H1 (cell line): ENCODE measurements around the gene UGGT1. TPM values are rescaled to one million over a fixed set of nuclear protein-coding genes. Genes with fewer than 3 reads are reported as not detected.
A peak's percentile ranks its signal among the peaks of the same experiment; 100 is the strongest.

Experiments used
- CTCF ChIA-PET: fragments of 300-600 bp; sonication (Branson Sonifier 250); formaldehyde crosslinking; loops from one replicate; lab custom pipeline; 2021; ENCODE audit not compliant: partially characterized antibody; lab: Charles Lee
- POLR2A ChIA-PET: fragments of 300-600 bp; sonication (Branson Sonifier 250); formaldehyde crosslinking; loops from one replicate; lab custom pipeline; 2021; ENCODE audit warnings: inconsistent platforms; ENCODE audit not compliant: partially characterized antibody; lab: Charles Lee
- DNase-seq, 2 experiments: peaks; one replicate each; pipeline versions ENCODE4 v3.0.0 to v3.0.0-alpha.2; 2010 to 2022; ENCODE audit warnings: low spot score in 2 of 2, low read depth in 1 of 2, mixed read lengths in 1 of 2
- FAIRE-seq: peaks from 2 replicates; lab custom pipeline; 2011; peaks lifted over from hg19 to GRCh38; lab: Jason Lieb, UNC
- H2AFZ ChIP-seq: 2 replicates; pipeline ENCODE4 v1.8.1; 2012; ENCODE audit warnings: low read length, inconsistent platforms
- H2AK5ac ChIP-seq: 2 replicates; pipeline ENCODE4 v1.6.1; 2013; ENCODE audit warnings: low read depth, low read length
- H2BK120ac ChIP-seq: replicated peaks from 2 replicates; pipeline ENCODE3; 2013; ENCODE audit warnings: low read depth, low read length, inconsistent platforms
- H2BK12ac ChIP-seq: 2 replicates; pipeline ENCODE4 v1.6.1; 2013; ENCODE audit warnings: low read depth, low read length
- H2BK15ac ChIP-seq: 2 replicates; pipeline ENCODE4 v1.6.1; 2013; ENCODE audit warnings: low read length
- H2BK20ac ChIP-seq: 2 replicates; pipeline ENCODE4 v1.6.1; 2013; ENCODE audit warnings: low read length
- H2BK5ac ChIP-seq: 2 replicates; pipeline ENCODE4 v1.6.1; 2013; ENCODE audit warnings: low read depth, low read length
- H3K14ac ChIP-seq: 2 replicates; pipeline ENCODE4 v1.6.1; 2013; ENCODE audit warnings: inconsistent platforms; ENCODE audit not compliant: insufficient read length
- H3K18ac ChIP-seq: 2 replicates; pipeline ENCODE4 v1.6.1; 2013; ENCODE audit warnings: low read length; ENCODE audit errors: extremely low read depth
- H3K23ac ChIP-seq: 2 replicates; pipeline ENCODE4 v1.6.1; 2013; ENCODE audit warnings: inconsistent platforms; ENCODE audit not compliant: insufficient read length
- H3K23me2 ChIP-seq: 2 replicates; pipeline ENCODE4 v1.6.1; 2013; ENCODE audit warnings: low read depth, low read length
- H3K27ac ChIP-seq: 2 replicates; pipeline ENCODE4 v1.6.1; 2011; ENCODE audit warnings: low read depth, low read length, inconsistent platforms
- H3K27me3 ChIP-seq, 4 experiments: replicated peaks in 1 of 4; 1 replicate in 1 of 4; 2 replicates in 3 of 4; pipeline versions ENCODE4 v1.6.1 to v1.8.1; 2011 to 2013; ENCODE audit warnings: low read length in 3 of 4, mild to moderate bottlenecking in 3 of 4, inconsistent platforms in 2 of 4, mixed read lengths in 2 of 4, moderate library complexity in 1 of 4; ENCODE audit not compliant: control insufficient read depth in 3 of 4, insufficient read depth in 3 of 4; ENCODE audit errors: extremely low read depth in 1 of 4
- H3K36me3 ChIP-seq, 4 experiments: 2 replicates each; pipeline versions ENCODE4 v1.6.1 to v1.8.1; 2011 to 2013; ENCODE audit warnings: mild to moderate bottlenecking in 4 of 4, low read length in 3 of 4, moderate library complexity in 2 of 4, control low read depth in 1 of 4, inconsistent platforms in 1 of 4; ENCODE audit not compliant: insufficient read depth in 4 of 4, control insufficient read depth in 2 of 4
- H3K4ac ChIP-seq: replicated peaks from 2 replicates; pipeline ENCODE3; 2013; ENCODE audit warnings: low read length, low read depth, mixed read lengths, inconsistent platforms; ENCODE audit not compliant: insufficient read length
- H3K4me1 ChIP-seq, 4 experiments: replicated peaks in 1 of 4; 1 replicate in 1 of 4; 2 replicates in 3 of 4; pipeline versions ENCODE4 v1.6.1 to v1.8.1; 2011 to 2013; ENCODE audit warnings: low read length in 3 of 4, inconsistent platforms in 2 of 4, mixed read lengths in 1 of 4; ENCODE audit not compliant: insufficient read depth in 4 of 4, control insufficient read depth in 3 of 4
- H3K4me2 ChIP-seq, 2 experiments: 2 replicates each; pipeline versions ENCODE4 v1.6.1 to v1.8.1; 2011 to 2013; ENCODE audit warnings: low read depth in 2 of 2, low read length in 2 of 2, control low read depth in 1 of 2, inconsistent platforms in 1 of 2, mild to moderate bottlenecking in 1 of 2; ENCODE audit not compliant: insufficient read depth in 1 of 2
- H3K4me3 ChIP-seq, 4 experiments: fragments of 200-600, 300-600 bp in 1 of 4; sonication (generic), shearing (Covaris generic), sonication (Bioruptor Twin) in 1 of 4; 2 replicates each; pipeline versions ENCODE4 v1.5.1 to v1.8.1; 2011 to 2016; ENCODE audit warnings: low read length in 4 of 4, low read depth in 3 of 4, control low read depth in 2 of 4, inconsistent platforms in 2 of 4, mild to moderate bottlenecking in 2 of 4, mixed read lengths in 1 of 4, moderate library complexity in 1 of 4; ENCODE audit not compliant: insufficient read depth in 2 of 4; ENCODE audit errors: extremely low read depth in 1 of 4
- H3K56ac ChIP-seq: replicated peaks from 2 replicates; pipeline ENCODE3; 2013; ENCODE audit warnings: low read depth, mild to moderate bottlenecking, mixed read lengths, low read length, inconsistent platforms; ENCODE audit not compliant: insufficient read length
- H3K79me1 ChIP-seq: 2 replicates; pipeline ENCODE4 v1.6.1; 2013; ENCODE audit warnings: low read depth, low read length, control low read depth
- H3K79me2 ChIP-seq, 2 experiments: 2 replicates each; pipeline versions ENCODE4 v1.6.1 to v1.8.1; 2012 to 2013; ENCODE audit warnings: low read length in 2 of 2, mild to moderate bottlenecking in 2 of 2, inconsistent platforms in 1 of 2; ENCODE audit not compliant: insufficient read depth in 2 of 2, control insufficient read depth in 1 of 2
- H3K9ac ChIP-seq, 4 experiments: replicated peaks in 1 of 4; 1 replicate in 1 of 4; 2 replicates in 3 of 4; pipeline versions ENCODE4 v1.6.1 to v1.8.1; 2011 to 2013; ENCODE audit warnings: low read depth in 3 of 4, low read length in 3 of 4, control low read depth in 2 of 4, mild to moderate bottlenecking in 2 of 4, moderate library complexity in 2 of 4, inconsistent platforms in 1 of 4; ENCODE audit errors: extremely low read depth in 1 of 4
- H3K9me3 ChIP-seq, 2 experiments: 2 replicates each; pipeline versions ENCODE4 v1.6.1 to v1.8.1; 2012 to 2013; ENCODE audit warnings: mild to moderate bottlenecking in 2 of 2, moderate library complexity in 2 of 2, control low read depth in 1 of 2, inconsistent platforms in 1 of 2, low read depth in 1 of 2, low read length in 1 of 2, mixed read lengths in 1 of 2; ENCODE audit not compliant: insufficient read depth in 2 of 2
- H4K20me1 ChIP-seq, 2 experiments: replicated peaks in 1 of 2; 2 replicates each; pipeline versions ENCODE3 to v1.8.1; 2011 to 2013; ENCODE audit warnings: inconsistent platforms in 2 of 2, low read length in 2 of 2, mild to moderate bottlenecking in 1 of 2; ENCODE audit not compliant: insufficient read depth in 2 of 2, control insufficient read depth in 1 of 2
- H4K5ac ChIP-seq: 2 replicates; pipeline ENCODE4 v1.6.1; 2013; ENCODE audit warnings: low read length, low read depth, mixed read lengths, inconsistent platforms; ENCODE audit not compliant: insufficient read length
- H4K8ac ChIP-seq: 2 replicates; pipeline ENCODE4 v1.8.0; 2013; ENCODE audit warnings: mild to moderate bottlenecking, moderate library complexity, low read length, inconsistent platforms; ENCODE audit not compliant: insufficient read depth; ENCODE audit errors: extremely low read depth
- H4K91ac ChIP-seq: replicated peaks from 2 replicates; pipeline ENCODE3; 2013; ENCODE audit warnings: low read length, mixed read lengths, inconsistent platforms; ENCODE audit not compliant: insufficient read length
- E2F6 ChIP-seq: IDR thresholded peaks from 2 replicates; pipeline ENCODE4 v1.6.1; 2012; ENCODE audit warnings: inconsistent platforms
- HDAC2 ChIP-seq, 2 experiments: fragments of 300-600 bp in 1 of 2; sonication (generic) in 1 of 2; IDR thresholded peaks; 2 replicates each; pipeline ENCODE4 v1.6.1; 2011 to 2012; ENCODE audit warnings: low read depth in 2 of 2, low read length in 2 of 2, mild to moderate bottlenecking in 2 of 2, moderate library complexity in 2 of 2, borderline replicate concordance in 1 of 2, inconsistent platforms in 1 of 2
- WGBS, 2 experiments: shearing (Covaris generic) in 1 of 2; methylation state at CpG; one replicate each; pipeline versions ENCODE4 v1.1.6 to v1.1.7; 2013 to 2015; ENCODE audit warnings: low lambda C conversion rate in 2 of 2, mixed read lengths in 2 of 2, inconsistent platforms in 1 of 2, low coverage in 1 of 2, missing lambda C conversion rate in 1 of 2; ENCODE audit not compliant: insufficient replicate concordance in 2 of 2, insufficient coverage in 1 of 2, insufficient read length in 1 of 2; ENCODE audit errors: extremely low coverage in 1 of 2, missing lambda C conversion rate in 1 of 2; 5-methylcytosine and 5-hydroxymethylcytosine counted together
- polyA plus RNA-seq, 7 experiments: library from polyadenylated mRNA; depleted of rRNA in 3 of 7; stranded (reverse) in 5 of 7; unstranded in 2 of 7; fragments of >200 nt in 5 of 7; fragments of 200-250 nt in 2 of 7; gene quantifications; 1 replicate in 5 of 7; 2 replicates in 1 of 7; 4 replicates in 1 of 7; pipeline versions ENCODE4 v1.2.1 to v1.2.3, GENCODE V29; 2011 to 2013; ENCODE audit warnings: missing spikeins in 2 of 7, mixed read lengths in 2 of 7
- total RNA-seq: library from RNA; stranded (reverse); fragmentation: NEBNext Ultra II Directional; extraction: Animal tissue kit (Norgen Biotek cat#: 25700); gene quantifications from 2 replicates; pipeline ENCODE4 v1.2.1, GENCODE V29; 2021

UGGT1 gene
- total and polyA plus RNA-seq, 2 of the 8 experiments (the other 6 are each of a cell fraction or from before 2014, with no cell fraction given) = 14.9 to 57.3 TPM

DNA sequence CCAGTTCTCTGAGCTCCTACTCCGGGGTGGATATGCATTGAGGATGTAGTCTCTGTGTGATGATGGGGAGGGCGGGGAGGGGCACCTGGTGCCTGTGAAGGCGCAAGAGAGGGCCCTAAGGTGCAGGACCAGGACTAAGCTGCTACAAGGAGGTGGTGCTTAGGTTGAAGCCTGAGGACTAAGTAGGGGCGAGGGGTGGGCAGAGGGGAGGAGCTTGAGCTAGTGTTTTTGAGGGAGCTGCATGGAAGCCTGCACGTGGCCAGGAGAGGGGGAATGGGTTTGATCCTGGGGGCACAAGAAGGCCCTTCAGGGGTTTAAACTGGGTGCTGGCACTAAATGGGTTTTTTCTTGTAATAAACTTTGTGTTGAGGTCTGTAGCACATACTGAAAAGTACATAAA is 105.0 kb downstream of the UGGT1 start:
- Histone ChIP-seq H3K4me3 (no peak overlapping the region), H3K23me2 (no peaks in the 10 kb centered on the region), H3K9me3 (no peaks in the 10 kb centered on the region), H2BK15ac (no peak overlapping the region), H3K4ac (no peak overlapping the region), H3K27me3 (no peaks in the 10 kb centered on the region), H2AFZ (no peak overlapping the region), H3K14ac (no peak overlapping the region), H3K56ac (no peak overlapping the region), H4K91ac (no peak overlapping the region), H3K9ac (no peak overlapping the region), H4K20me1 (no peaks in the 10 kb centered on the region), H3K4me1 (peaks cover 0 to 5% (median 0%) of the 10 kb centered on the region in 4 experiments; a peak in 1 of 7 replicates), H2BK20ac (no peak overlapping the region), H3K18ac (no peak overlapping the region), H3K4me2 (no peak overlapping the region), H2AK5ac (no peak overlapping the region), H4K8ac (no peak overlapping the region), H2BK5ac (no peak overlapping the region), H2BK12ac (no peak overlapping the region), H3K79me1 (no peaks in the 10 kb centered on the region), H3K36me3 (peaks cover 0 to 5% (median 0%) of the 10 kb centered on the region in 4 experiments; a peak in 3 of 8 replicates), H3K23ac (no peak overlapping the region), H3K79me2 (no peaks in the 10 kb centered on the region), H3K27ac (no peak overlapping the region), H2BK120ac (no peak overlapping the region), H4K5ac (no peak overlapping the region)
- WGBS, 2 experiments = 77% methylated on average over 5 of the region's 5 CpGs; no CpG with 5 or more reads in 1 of the 2 experiments
- TF ChIP-seq HDAC2 (IDR thresholded peaks at IDR 0.05; ENCODE audit: borderline replicate concordance in 1 of 2, low read depth in 2 of 2, low read length in 2 of 2) = no peak
- TF ChIP-seq E2F6 = 0 out of 2 replicates have a peak, but pooled peaks have one; percentile 16
- ChIA-PET POLR2A (no interaction called here), CTCF (interaction anchor here (0.9 to 1.0 kb wide), 2 partner anchors 17 to 109 kb away, joined by 3 to 4 read pairs; no protein-coding TSS in a partner anchor)
- FAIRE-seq (no peak), DNase-seq (peak; percentile 9 to 52)
